IPS-NIHi11 (cell line): ENCODE data around the gene RNF103.
A peak's percentile ranks its signal among the peaks of the same experiment; 100 is the strongest.
"Not testable (repeated sequence)": the region's sequence is repeated elsewhere in the genome, so short reads cannot be mapped to it uniquely, and the experiment has no call there.

Source experiments
- DNase-seq: peaks from one replicate; pipeline ENCODE4 v3.0.0; 2012; ENCODE audit warnings: mixed read lengths, low spot score

RNF103 gene, protein sequence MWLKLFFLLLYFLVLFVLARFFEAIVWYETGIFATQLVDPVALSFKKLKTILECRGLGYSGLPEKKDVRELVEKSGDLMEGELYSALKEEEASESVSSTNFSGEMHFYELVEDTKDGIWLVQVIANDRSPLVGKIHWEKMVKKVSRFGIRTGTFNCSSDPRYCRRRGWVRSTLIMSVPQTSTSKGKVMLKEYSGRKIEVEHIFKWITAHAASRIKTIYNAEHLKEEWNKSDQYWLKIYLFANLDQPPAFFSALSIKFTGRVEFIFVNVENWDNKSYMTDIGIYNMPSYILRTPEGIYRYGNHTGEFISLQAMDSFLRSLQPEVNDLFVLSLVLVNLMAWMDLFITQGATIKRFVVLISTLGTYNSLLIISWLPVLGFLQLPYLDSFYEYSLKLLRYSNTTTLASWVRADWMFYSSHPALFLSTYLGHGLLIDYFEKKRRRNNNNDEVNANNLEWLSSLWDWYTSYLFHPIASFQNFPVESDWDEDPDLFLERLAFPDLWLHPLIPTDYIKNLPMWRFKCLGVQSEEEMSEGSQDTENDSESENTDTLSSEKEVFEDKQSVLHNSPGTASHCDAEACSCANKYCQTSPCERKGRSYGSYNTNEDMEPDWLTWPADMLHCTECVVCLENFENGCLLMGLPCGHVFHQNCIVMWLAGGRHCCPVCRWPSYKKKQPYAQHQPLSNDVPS

DNA sequence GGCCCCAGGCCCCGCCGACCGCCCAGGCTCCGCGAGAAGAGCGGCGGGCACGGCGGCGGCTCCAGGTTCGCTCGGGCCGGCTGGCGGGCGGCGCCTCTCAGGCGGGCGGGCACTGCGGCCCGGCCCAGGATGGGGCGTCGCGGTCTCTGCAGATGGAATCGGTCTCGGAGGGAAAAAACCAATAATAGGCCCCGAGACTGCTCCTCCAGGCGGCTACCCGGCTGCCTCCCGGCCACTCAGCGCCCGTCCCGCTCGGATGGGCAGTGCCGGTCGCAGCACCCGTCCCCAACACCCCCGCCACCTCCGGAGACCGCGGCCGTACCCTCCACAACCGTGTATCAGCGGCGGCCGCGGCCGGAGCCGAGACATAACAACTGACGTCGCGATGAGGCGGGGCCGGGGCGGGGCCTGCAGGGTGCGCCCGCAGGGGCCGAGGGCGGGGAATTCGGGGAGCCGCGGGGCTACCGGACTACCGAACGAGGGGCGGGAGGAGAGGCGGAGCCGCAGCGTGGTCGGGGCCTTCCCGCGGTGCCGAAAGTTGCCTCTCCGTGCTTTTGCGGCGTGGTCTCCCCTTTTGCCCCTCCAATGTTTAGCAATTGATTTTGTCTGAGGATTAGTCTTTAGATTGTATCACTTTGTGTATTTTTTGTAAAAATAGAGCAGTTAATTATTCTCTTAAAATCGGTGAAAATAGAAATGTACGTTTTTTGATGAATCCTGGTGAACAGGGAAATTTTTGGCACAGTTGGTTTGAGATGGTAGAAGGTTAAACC, at the start of gene RNF103:
Gene RNF103, minus strand, starts transcription at position 372 of the 773 bp plus-strand sequence. CDS start 979 bp downstream, outside the sequence.
- peak; percentile 97 for DNase-seq

DNA sequence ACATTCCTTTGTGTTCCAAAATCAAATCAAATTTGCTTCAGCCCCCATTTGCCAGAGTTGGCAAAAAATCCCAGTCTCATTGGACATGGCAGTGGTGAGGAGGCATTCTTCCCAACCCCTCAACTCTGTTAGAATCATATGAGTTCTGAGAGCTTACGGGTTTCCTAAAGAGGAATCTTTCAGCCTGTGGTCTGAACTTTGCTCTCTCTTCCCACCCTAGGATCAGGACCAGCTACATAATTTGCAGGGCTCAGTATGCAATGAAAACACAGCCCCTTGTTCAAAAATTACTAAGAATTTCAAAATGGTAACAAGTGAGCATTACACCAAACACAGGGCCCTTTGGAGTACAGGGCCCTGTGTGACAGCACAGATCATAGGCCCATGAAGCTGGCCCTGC, 49.3 kb upstream of the RNF103 start:
- no peak for DNase-seq

DNA sequence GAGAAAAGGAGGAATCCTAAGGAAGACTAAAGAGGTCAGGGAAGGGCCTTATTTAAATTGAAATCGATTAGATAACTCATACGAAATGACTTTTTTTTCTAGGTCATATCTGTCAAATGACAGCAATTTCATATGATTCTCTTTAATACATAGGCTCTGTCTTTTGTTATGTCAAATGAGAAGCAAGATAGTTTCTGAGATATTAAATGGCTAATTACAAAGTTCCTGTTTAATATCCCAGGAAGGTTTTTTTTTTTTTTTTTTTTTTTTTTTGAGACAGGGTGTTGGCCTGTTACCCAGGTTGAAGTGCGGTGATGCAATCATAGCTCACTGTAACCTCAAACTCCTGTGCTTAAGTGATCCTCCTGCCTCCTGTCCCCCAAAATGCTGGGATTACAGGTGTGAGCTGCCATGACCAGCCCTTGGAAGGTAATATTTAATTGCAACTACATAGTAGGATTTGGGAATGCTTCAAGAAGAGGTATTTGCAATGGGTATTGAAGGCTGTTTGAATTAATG, 48.4 kb upstream of the RNF103 start:
- DNase-seq, result no peak

DNA sequence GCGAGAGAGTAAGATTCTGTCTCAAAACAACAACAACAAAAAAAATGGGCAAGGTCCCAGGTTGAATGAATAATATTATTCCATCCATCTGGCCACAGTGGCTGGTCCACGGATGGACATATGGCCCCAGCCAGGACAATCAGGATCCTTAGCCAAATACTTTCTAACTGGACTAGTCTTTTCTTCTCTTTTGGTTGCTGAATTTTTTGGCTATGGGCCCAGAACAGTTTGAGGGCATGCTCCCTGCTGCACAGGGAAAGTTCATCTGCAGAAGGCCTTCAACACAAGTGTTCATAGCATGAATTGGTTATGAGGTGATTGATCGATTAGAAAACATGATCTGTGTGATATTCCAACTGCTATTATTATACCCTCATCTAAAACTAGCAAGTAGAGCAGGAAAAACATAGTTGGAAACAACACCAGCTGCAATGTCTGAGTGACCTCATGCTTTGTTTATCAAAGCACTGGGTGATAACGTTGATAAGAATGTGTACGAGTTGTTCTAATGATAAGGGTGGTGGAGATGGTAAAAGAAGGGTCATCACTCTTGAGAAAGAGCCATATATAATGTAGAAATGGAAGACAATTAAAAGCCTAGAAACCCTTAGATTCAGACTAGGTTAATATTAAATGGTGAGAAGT, 47.8 kb upstream of the RNF103 start:
- DNase-seq, result no peak

DNA sequence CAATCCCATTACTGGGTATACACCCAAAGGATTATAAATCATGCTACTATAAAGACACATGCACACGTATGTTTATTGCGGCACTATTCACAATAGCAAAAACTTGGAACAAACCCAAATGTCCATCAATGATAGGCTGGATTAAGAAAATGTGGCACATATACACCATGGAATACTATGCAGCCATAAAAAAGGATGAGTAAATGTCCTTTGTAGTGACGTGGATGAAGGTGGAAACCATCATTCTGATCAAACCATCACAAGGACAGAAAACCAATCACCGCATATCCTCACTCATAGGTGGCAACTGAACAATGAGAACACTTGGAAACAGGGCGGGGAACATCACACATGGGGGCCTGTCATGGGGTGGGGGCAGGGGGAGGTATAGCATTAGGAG, 45.7 kb upstream of the RNF103 start:
- not testable (repeated sequence) for DNase-seq

DNA sequence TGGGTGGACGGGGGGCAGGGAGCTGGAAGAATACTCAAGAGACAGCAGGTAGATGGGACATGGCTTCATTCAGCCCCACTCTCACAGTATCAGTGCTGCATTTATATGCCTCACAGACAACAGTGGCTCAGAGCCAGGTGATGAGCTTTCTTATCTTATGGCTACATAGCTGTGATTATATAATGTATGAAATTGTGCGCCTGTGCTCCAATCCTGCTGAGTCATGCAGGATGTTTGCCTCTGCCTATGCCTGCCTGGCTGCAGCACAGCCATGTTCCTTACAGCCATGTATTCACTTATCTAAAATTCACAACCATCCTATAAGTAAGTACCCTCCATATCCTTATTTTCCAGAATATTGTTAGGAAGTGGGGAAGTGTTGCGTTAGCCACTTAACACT, 37.7 kb upstream of the RNF103 start:
- no peak for DNase-seq

DNA sequence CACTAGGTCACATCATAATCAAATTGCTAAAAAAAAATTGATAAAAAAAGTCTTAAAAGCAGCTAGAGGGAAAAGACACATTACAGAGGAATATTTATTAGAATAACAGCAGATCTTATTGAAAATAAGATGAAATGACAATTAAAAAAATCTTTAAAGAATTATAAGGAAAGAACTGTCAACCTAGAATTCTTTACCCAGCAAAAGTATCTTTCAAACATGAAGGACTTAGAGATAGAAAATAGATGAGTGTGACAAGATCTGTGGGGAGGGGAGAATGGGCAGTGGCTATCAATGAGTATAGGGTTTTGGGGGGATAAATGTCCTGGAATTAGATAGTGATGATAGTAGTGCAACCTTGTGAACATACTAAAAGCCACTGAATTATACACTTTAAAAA, 26.5 kb upstream of the RNF103 start:
- no peak for DNase-seq

DNA sequence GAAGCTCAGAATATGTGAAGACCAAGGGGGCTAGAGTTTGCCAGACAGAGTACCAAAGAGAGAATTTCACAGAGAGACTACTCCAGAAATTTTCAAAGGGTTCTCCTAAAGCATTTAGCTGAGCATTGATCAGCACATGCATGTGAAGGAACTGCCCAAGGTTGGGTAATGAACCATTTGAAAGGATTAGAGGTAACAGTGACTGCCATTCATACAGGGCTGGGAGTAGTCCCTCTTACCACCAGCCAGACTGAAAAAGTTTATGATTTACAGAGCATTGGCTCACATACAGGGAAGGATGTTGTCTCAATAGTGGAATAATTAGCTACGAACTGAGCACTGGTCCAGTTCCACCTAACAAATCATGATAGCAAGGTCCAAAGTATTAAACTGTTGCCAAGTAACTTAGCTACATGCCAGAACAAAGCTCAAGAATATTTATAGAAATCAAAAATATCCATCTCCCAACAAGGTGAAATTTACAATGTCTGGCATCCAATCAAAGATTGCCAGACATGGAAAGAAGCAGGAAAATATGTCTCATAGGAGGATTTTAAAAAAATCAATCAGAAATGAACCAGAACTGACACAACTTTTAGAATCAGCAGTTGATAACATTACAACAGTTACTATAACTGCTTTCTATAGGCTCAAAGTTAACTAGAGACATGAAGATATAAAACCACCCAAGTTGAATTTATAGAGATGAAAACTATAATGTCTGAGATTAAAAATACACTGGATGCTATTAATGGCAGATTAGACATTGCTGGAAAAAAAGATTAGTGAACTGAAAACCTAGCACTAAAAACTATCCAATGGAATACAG, 25.7 kb upstream of the RNF103 start:
- DNase-seq, result no peak

DNA sequence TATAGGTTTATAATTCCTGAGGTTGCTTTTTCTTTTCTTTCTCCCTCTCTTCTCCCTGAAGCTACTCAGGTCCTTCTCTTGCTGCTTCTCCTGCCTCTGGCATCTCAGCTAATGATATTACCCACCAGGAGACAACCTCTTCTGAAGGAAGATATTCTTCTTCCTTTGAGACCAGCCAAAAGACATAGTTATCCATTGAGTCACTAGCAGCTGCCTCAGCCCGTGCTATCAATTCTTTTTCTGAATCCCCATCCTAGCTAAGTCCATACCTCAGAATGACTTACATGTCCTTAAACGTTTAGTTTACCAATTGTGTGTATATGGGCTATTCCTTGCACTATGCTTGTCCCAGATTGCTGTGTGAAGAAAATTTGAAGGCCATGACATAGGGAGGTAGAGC, 25.0 kb upstream of the RNF103 start:
- no peak for DNase-seq

DNA sequence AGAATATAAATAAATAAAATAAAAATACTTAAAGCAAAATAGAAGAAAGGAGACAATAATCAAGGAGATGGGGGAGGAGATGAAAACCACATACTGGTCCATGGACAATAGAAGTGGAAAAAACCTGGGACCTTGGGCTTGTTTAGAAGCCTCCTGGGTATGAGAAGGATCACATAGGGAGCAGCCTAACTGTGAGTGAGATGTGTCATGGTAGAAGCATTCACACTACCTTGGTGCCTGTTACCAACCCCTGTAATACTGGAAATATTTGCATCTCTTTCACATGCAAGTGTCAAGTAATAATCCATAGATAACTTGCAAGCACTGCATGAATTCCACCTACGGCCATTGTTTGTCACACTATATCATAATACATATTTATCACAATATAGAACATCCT, 23.2 kb upstream of the RNF103 start:
- DNase-seq, result no peak

DNA sequence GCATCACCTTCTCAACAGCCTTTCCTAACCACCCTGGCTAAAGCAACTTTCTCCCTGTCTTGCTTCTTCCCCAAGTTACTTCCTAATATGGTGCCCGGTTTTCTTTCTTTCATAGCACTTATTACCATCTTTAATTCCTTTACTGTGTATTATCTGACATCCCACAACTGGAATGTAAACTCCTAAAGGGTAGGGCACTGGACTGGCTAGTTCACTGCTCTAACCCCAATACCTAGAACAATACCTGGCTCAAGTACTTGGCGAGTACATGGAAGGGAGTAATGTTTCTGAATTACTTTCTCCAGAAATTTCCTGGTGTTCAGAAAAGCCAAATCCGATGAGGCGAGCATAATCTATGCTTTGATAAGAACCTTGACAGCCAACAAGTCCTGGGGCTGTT, 22.7 kb upstream of the RNF103 start:
- no peak for DNase-seq

DNA sequence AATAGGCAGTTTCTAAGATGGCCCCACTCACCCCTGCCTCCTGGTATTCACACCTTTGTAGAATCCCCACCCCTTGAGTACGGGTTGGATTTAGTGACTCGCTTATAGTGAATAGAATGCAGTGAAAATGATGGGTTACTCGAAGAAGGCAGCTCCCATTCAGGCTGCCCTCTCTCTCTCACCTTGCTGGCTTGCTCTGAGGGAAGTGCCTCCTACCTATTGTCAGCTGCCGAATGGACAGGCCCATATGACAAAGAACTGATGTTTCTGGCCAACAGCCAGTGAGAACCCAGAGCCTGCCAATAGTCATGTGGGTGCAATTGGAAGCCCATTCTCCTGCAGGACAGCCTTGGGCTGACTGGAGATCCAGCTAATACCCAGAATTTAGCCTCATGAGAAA, 22.1 kb upstream of the RNF103 start:
- no peak for DNase-seq

DNA sequence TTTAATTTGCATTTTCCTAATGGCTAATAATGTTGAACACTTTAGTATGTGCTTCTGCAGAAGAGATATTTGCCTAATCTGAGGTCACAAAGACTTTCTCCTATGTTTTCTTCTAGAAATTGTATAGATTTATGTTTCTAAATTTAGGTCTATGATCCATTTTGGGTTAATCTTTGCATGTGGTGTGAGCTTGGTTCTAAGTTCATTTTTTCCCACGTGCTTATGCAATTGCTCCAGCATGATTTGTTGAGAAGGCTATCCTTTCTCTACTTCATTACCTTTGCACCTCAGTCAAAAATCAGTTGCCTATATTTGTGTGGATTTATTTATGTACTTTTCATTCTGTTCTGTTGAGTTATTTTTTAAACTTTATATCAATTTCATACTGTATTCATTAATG, 15.0 kb upstream of the RNF103 start:
- DNase-seq, result no peak

DNA sequence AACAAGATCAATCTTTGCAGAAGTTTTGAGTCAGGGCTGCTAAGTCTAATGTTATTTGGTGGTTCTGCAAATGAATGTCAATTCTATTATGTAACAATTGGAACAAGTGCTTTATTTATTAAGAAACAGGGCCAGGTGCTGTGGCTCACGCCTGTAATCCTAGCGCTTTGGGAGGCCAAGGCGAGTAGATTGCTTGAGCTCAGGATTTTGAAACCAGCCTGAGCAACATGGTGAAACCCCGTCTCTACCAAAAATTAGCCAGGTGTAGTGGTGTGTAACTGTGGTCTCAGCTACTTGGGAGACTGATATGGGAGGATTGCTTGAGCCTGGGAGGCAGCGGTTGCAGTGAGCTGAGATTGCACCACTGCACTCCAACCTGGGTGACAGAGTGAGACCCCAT, 13.2 kb upstream of the RNF103 start:
- no peak for DNase-seq

DNA sequence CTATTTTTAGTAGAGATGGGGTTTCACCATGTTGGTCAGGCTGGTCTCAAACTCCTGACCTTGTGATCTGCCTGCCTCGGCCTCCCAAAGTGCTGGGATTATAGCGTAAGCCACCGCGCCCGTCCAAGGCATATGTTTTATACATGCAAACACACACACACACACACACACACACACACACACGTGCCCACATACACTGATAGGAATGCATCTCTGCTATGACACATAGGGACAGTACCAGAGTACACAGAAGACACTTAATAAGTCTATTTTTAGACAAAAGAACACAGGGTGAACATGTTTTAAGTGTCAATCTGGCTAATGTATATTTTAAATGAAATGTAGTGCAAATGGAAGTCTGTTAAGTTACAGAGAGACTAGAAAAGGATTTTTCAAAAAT, 10.7 kb upstream of the RNF103 start:
- no peak for DNase-seq

DNA sequence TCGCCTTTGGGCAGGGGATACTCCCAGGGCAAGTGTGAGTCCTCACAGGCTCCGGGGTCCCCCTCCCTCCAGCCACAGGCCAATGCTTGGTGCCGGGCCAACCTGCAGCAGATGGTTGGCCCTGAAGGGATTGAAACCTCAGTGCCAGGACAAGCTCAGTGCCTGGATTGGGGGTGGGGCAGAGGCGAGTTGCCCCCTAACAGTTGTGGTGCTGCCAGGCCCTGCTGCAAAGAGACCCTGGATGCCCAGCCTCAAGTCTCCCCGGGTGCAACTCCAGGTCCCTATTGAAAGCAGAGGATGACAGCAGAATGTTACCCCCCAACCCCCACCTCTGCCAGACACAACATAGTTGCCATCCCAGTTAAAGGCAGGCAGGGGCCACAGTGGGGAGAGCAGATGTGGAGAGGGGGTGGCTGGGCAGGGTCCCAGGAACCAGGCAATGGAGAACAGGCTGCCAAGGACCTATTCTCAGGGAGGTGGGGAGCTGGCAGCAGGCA, 9.5 kb upstream of the RNF103 start:
- DNase-seq, result no peak

DNA sequence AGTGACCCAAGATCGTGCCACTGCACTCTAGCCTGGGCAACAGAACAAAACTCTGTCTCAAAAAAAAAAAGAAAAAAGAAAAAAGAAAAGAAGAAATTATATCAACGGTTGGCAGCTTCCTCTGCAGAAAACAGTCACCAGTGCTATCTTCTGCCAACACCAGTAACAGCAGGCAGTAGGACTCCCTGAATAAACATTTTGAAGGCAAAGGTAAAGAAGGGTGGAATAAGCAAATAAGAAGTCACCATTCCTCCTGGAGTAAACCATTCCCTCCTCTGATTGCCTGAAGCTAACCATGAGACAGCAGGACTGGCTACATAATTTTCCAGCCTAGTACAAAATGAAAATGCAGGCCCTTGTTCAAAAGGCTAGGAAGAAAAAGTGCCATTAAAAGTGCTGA, 9.0 kb upstream of the RNF103 start:
- no peak for DNase-seq

DNA sequence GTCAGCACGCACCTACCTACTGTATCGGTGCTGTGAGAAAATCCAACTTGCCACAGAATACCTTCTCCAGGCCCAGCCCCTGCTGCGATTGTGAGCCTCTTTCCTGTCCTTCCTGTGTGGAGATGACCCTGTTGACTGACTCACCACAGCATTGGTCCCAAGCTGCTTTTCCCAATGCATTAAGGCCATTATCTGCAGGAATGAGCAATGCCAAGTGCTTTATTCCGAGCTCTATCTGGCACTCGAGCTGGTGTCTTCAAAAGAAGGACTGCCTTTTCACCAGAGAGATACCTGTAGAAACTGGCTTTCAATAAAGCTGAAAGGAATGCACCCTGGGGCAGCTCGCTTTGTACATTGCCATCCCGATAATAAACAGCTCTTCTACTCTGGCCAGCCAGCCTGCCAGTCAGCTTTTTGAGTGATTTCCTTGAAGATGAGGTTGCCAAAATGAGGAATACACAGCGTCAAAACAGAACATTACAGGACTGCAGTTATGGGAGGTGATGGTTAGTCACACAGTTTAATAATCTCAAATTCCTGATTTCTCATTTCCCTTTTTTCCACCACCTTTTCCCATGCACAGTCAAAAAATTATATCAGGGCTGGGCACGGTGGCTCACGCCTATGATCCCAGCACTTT, 8.3 kb upstream of the RNF103 start:
- DNase-seq, result no peak

DNA sequence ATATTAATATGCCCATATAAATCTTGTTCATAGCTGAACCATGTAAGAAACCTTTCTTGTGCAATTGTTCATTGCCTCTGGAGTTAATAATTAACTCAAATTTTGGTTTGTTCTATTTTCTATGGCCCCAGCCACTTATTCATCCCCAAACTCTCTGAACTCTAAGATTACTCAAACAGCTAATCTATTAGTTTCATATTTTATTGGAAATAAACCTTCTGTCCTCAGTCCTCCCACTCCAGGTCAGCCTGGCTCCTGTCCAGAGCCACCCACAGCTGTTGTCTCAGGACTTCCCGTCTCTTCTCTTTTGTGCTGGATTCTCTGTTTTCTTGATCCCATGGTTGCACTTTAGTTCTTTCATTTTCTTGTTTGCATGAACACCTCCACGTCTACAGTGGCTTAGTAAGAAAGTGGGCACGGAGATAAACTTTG, 4.4 kb upstream of the RNF103 start:
- no peak for DNase-seq

DNA sequence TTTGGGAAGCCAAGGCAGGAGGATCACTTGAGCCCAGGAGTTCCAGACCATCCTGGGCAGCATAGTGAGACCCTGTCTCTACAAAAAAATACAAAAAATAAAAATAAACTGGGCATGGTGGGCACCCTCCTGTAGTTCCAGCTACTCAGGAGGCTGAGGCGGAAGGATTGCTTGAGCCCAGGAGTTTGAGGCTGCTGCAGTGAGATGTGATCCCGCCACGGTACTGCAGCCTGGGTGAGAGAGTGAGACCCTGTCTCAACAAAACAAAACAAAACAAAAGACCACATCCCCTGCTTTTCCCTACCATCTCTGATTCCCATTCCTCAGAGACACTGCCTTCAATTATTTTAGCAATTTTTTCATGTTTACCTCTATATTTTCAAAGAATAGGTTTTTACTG, 3.9 kb upstream of the RNF103 start:
- no peak for DNase-seq

DNA sequence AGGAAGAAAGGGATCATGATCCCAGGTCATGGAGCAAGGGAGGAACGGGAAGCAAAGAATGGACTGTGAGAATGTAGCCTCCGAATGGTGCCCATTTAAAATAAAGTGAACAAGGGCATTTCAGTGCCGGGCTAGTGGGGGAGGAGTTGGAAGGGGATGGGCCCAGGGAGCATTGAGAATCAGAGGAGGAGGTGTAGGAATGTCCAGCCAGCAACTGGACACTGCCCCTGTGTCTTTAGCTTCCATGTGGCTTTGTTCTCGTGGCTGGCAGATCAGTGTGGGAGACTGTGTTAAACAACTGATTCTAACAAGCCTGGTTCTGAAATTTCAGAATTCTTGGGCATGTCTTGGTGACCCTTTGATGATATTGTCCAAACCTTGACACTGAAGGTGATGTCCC, 1.4 kb upstream of the RNF103 start:
- DNase-seq, result no peak
